Measurements from ENCODE around the gene DISC1.

DNA sequence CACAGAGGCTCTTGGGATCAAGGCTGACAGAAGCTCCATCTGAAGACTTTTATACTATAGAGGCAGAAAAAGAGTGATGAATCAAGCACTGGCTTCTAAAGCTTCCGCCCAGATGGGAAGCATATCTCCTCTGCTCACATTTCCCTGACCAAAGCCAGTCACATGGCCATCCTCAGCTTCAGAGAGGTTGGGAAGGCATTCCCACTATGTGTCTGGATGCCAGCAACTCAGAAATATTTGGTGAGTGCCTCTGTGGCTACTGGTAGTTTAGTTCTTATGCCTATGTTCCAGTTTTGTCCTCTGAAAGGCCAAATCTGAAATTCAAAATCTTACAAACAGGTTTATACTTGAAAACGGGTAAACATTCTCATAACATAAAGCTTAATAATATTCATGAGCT, 9.9 kb upstream of the DISC1 start:
- TF ChIP-seq, protein P1, sequence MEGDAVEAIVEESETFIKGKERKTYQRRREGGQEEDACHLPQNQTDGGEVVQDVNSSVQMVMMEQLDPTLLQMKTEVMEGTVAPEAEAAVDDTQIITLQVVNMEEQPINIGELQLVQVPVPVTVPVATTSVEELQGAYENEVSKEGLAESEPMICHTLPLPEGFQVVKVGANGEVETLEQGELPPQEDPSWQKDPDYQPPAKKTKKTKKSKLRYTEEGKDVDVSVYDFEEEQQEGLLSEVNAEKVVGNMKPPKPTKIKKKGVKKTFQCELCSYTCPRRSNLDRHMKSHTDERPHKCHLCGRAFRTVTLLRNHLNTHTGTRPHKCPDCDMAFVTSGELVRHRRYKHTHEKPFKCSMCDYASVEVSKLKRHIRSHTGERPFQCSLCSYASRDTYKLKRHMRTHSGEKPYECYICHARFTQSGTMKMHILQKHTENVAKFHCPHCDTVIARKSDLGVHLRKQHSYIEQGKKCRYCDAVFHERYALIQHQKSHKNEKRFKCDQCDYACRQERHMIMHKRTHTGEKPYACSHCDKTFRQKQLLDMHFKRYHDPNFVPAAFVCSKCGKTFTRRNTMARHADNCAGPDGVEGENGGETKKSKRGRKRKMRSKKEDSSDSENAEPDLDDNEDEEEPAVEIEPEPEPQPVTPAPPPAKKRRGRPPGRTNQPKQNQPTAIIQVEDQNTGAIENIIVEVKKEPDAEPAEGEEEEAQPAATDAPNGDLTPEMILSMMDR (IDR thresholded peaks at IDR 0.05): no peak
- no peak for TF ChIP-seq POLR2A (IDR thresholded peaks at IDR 0.05)
